Rectal smooth muscle tissue (tissue), 1 donor: ENCODE data around the gene SH3GLB2.
"Not testable (repeated sequence)": the region's sequence is repeated elsewhere in the genome, so short reads cannot be mapped to it uniquely, and the experiment has no call there.

Experiments
- H3K27ac ChIP-seq: one replicate; pipeline ENCODE4 v1.7.0; 2013; ENCODE audit warnings: low read depth, low read length, inconsistent platforms
- H3K27me3 ChIP-seq: one replicate; pipeline ENCODE4 v1.7.0; 2013; ENCODE audit warnings: low read length; ENCODE audit not compliant: control insufficient read depth, insufficient read depth
- H3K36me3 ChIP-seq: one replicate; pipeline ENCODE4 v1.7.0; 2013; ENCODE audit warnings: low read length; ENCODE audit not compliant: control insufficient read depth, insufficient read depth
- H3K4me1 ChIP-seq: one replicate; pipeline ENCODE4 v1.7.0; 2013; ENCODE audit warnings: low read length; ENCODE audit not compliant: control insufficient read depth, insufficient read depth
- H3K4me3 ChIP-seq: one replicate; pipeline ENCODE4 v1.7.0; 2013; ENCODE audit warnings: low read length
- H3K9ac ChIP-seq: one replicate; pipeline ENCODE4 v1.7.0; 2013; ENCODE audit warnings: low read length

Gene SH3GLB2

DNA sequence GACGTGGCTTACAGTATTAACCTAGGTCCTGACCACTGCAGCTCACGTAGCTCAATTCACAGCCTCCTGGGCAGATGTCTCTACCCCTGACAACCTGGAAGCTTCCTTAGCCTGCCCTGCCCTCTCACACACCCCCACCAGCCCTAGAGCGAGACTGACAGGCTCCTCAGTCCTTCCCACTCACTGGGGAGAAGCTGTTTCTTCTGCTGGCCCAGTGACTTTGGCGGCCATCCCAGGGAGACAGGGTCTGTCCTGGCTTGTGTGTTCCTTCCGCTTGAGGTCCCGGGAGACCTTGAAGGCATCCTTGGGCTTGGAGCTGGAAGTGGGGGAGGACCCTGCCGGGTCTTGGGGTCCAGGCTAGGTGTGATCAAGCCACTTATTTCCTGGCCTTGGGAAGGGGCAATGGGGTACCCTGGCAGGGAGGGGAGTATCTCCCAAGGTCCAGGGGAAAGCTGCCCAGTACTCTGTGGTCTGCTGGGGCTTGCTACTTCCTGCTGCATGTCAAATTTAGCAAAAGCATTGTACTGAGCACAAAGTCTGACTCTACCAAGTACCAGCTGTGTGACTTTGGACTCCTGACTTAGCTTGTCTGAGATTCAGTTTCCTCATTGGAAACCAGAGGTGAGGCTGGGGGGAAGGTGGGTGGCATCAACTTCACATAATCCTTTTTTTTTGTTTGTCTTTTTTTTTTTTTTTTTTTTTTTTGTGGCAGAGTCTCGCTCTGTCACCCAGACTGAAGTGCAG lies 10.2 kb upstream of the SH3GLB2 start:
- Histone ChIP-seq H3K36me3 (peaks cover 17% of the 10 kb centered on the region), H3K9ac (no peak overlapping the region), H3K4me3 (peak overlapping the region; percentile 95), H3K27me3 (no peaks in the 10 kb centered on the region), H3K4me1 (peaks cover 10% of the 10 kb centered on the region), H3K27ac (no peak overlapping the region)

GRCh38 chr9:129037767-129038098 lies 9.6 kb upstream of the SH3GLB2 start:
- Histone ChIP-seq H3K4me1 (peaks cover 10% of the 10 kb centered on the region), H3K36me3 (peaks cover 16% of the 10 kb centered on the region), H3K4me3 (peak overlapping the region; percentile 95), H3K27ac (no peak overlapping the region), H3K9ac (no peak overlapping the region), H3K27me3 (no peaks in the 10 kb centered on the region)

- H3K9ac ChIP-seq, result peak overlapping the region; percentile 70
- H3K4me3 ChIP-seq, result peak overlapping the region; percentile 95
- no peaks in the 10 kb centered on the region for H3K27me3 ChIP-seq
- H3K4me1 ChIP-seq, result peaks cover 10% of the 10 kb centered on the region
- H3K27ac ChIP-seq, result peak overlapping the region; percentile 58
- H3K36me3 ChIP-seq, result peaks cover 12% of the 10 kb centered on the region
Observed at GRCh38 chr9:129036923-129037766, 9.0 kb upstream of the SH3GLB2 start.

DNA sequence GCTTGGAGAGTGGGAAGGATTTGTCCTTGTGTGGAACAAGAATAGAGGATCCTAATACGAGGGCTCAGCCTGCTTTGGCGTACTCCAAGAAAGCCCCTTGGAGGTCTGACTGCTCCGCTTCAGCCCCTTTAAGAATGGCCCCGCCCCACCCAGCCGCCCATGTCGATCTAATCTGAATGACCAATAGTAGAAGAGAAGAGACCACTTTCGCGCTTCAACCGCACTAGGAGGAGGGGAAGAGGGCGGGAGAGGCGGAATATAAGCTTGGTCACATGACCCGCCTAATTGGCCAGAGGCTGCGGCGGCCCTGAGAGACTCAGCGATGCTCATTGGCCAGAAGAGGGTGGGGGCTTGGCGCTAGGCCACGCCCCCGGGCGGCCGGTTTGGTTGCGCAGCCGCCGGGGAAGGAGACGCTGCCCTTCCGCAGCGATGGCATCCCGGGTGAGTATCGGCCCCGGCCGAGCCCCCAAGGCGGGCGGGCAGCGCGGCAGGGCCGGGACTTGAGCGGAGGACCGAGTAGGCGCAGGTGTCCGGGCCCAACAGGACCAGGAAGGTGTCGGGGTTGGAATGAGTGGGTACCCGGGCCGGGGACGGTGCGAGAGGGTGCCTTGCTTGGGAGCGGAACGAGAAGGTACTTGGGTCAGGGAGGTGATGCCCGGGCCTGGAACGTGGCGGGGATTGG lies 8.3 kb upstream of the SH3GLB2 start, which contains the start of gene MIGA2:
MIGA2 (plus strand) TSS at position 386 of the 682 bp plus-strand sequence. CDS start 3,969 bp downstream, outside the sequence.
- Histone ChIP-seq H3K4me3 (peak within 1 kb of the TSS; percentile 95), H3K27me3 (no peaks in the 10 kb centered on the region), H3K27ac (peak within 1 kb of the TSS; percentile 63), H3K4me1 (peaks cover 10% of the 10 kb centered on the region), H3K36me3 (peaks cover 4% of the 10 kb centered on the region), H3K9ac (peak within 1 kb of the TSS; percentile 70)

GRCh38 chr9:129035838-129036237 lies 7.7 kb upstream of the SH3GLB2 start:
- not testable (repeated sequence) for H3K4me1 ChIP-seq, H3K36me3 ChIP-seq, H3K27me3 ChIP-seq
- Histone ChIP-seq H3K9ac (peak overlapping the region; percentile 16), H3K4me3 (peak overlapping the region; percentile 51), H3K27ac (peak overlapping the region; percentile 63)

- H3K27me3 ChIP-seq, result no peaks in the 10 kb centered on the region
- no peak overlapping the region for H3K27ac ChIP-seq
- no peak overlapping the region for H3K4me3 ChIP-seq
- peaks cover 9% of the 10 kb centered on the region for H3K4me1 ChIP-seq
- no peak overlapping the region for H3K9ac ChIP-seq
- H3K36me3 ChIP-seq, result no peaks in the 10 kb centered on the region
Observed at GRCh38 chr9:129033216-129033615, 5.1 kb upstream of the SH3GLB2 start.

- no peaks in the 10 kb centered on the region for H3K27me3 ChIP-seq
- no peak overlapping the region for H3K27ac ChIP-seq
- no peaks in the 10 kb centered on the region for H3K36me3 ChIP-seq
- no peak overlapping the region for H3K4me3 ChIP-seq
- H3K9ac ChIP-seq, result no peak overlapping the region
- H3K4me1 ChIP-seq, result peaks cover 8% of the 10 kb centered on the region
Observed at GRCh38 chr9:129032541-129033159, 4.5 kb upstream of the SH3GLB2 start.

DNA sequence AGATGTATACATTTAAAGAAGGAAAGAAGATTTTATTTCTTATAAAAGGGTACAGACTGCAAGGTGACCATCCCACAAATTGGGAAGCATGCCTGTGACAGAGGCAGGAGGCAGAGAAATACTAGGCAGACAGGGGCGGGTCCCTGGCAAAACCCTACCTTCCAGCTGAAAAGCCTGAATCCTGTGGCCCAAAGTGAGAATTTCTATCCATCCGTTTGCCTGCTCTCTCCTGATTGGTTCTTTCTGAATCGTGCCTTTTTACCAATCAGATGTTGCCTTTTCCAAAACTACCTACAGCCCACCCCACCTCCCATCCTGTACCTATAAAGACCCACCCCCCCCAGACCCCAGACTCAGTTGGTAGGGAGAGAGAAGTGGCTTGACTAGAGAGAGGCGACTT lies 3.4 kb upstream of the SH3GLB2 start:
- Histone ChIP-seq H3K36me3 (no peaks in the 10 kb centered on the region), H3K9ac (no peak overlapping the region), H3K27ac (no peak overlapping the region)

DNA sequence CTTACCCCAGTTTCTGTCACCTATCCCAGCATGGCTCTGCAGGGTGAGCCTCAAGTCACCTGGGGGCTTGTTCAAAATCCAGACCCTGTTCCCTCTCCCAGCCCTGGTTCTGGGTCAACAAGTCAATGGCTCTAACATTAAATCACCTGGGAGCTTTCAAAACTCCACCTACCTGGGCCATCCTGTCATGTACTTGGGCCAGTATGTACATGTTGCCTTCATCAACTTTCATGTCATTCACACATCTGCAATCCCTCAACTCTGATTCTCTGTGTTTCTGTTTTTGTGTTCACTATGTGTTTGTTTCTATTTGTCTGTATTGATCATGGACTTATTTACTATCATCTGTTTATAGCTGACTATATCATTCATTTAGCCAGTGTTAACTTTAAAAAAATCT lies 2.1 kb upstream of the SH3GLB2 start:
- Histone ChIP-seq H3K36me3 (no peaks in the 10 kb centered on the region), H3K9ac (no peak overlapping the region), H3K27ac (no peak overlapping the region), H3K4me3 (no peak overlapping the region), H3K27me3 (no peaks in the 10 kb centered on the region), H3K4me1 (peaks cover 11% of the 10 kb centered on the region)

More for the DNA sequence above, 3.4 kb upstream of the SH3GLB2 start:
- Histone ChIP-seq H3K4me1 (peaks cover 10% of the 10 kb centered on the region), H3K27me3 (no peaks in the 10 kb centered on the region), H3K4me3 (no peak overlapping the region)

GRCh38 chr9:129027685-129028191 lies 393 bp downstream of the SH3GLB2 start:
- H3K36me3 ChIP-seq, result no peaks in the 10 kb centered on the region
- H3K4me1 ChIP-seq, result peaks cover 18% of the 10 kb centered on the region
- H3K4me3 ChIP-seq, result peak overlapping the region; percentile 90
- H3K9ac ChIP-seq, result peak overlapping the region; percentile 73
- H3K27me3 ChIP-seq, result no peaks in the 10 kb centered on the region
- peak overlapping the region; percentile 55 for H3K27ac ChIP-seq

DNA sequence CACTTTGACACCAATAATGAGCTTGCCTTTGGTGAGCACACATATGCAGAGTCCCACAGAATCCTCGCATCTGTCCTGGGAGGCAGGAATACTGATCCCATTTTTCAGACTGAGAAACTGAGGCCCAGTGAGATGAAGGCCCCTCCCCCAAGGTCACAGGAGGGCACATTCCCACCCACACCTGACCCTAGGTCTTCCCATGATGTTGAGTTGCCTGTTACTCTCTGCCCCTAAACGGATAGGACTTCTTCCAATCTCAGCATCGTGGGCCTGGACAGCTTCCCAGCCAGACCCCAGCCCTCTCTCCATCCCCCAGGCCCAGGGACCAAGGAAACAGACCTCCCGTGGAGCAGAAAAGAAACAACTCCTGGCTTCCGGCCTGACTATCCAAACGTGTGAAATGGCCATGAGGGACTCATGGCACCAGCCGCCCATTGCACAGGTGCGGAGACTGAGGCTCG lies 877 bp downstream of the SH3GLB2 start:
- Histone ChIP-seq H3K36me3 (no peaks in the 10 kb centered on the region), H3K9ac (peak overlapping the region; percentile 73), H3K27ac (peak overlapping the region; percentile 55), H3K4me3 (peak overlapping the region; percentile 90), H3K27me3 (no peaks in the 10 kb centered on the region), H3K4me1 (peaks cover 18% of the 10 kb centered on the region)
